ENCODE data around the gene ZNF827.

The ZNF827 gene

DNA sequence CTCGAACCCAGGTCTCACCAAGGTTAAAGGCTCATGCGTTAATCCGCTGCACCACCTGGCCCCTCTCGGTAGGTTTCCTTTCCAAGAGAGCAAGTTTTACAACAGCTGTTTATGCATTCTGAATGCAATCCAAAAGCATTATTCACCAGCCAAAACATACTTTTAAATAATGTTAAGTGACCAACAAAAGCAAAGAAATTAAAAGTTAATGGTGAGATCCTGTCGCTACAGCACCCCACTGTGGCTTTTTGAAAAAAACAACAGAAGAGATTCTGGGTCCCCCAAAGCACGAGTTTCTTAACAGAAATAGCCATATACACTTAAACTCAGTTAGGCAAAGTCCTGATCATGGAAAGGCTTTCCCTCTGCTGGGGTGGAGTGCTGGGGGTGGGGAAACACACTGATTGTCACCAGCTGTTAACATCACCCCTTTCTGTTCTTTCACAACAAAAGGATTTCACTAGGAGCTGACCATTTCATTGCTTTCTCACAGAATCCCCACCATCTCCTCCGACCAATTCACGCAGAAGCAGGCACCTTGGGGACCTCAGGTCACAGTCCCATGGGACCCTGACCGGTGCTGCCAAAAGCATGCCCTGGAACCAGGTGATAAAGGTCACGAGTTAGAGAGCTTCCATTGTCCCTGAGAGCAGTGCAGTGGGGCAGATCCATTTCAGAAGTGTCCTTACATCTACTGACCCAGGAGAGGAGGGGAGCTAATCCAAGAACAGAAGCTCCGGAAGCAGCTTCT is 51.2 kb downstream of the ZNF827 start:
- DNase-seq (ENCODE audit: extremely low spot score) = no peak
- ChIA-PET CTCF (interaction anchor here (1.1 to 3.4 kb wide), 17 partner anchors 8 to 114 kb away, joined by 3 to 15 read pairs (median 5); no protein-coding TSS in a partner anchor), POLR2A (interaction anchor here (0.6 kb wide), 1 partner anchor 31 kb away, joined by 4 read pairs; no protein-coding TSS in a partner anchor)
- TF ChIP-seq, protein P1, sequence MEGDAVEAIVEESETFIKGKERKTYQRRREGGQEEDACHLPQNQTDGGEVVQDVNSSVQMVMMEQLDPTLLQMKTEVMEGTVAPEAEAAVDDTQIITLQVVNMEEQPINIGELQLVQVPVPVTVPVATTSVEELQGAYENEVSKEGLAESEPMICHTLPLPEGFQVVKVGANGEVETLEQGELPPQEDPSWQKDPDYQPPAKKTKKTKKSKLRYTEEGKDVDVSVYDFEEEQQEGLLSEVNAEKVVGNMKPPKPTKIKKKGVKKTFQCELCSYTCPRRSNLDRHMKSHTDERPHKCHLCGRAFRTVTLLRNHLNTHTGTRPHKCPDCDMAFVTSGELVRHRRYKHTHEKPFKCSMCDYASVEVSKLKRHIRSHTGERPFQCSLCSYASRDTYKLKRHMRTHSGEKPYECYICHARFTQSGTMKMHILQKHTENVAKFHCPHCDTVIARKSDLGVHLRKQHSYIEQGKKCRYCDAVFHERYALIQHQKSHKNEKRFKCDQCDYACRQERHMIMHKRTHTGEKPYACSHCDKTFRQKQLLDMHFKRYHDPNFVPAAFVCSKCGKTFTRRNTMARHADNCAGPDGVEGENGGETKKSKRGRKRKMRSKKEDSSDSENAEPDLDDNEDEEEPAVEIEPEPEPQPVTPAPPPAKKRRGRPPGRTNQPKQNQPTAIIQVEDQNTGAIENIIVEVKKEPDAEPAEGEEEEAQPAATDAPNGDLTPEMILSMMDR (IDR thresholded peaks at IDR 0.05; ENCODE audit: control extremely low read depth, extremely low read depth, low read depth, missing control alignments) = no peak

DNA sequence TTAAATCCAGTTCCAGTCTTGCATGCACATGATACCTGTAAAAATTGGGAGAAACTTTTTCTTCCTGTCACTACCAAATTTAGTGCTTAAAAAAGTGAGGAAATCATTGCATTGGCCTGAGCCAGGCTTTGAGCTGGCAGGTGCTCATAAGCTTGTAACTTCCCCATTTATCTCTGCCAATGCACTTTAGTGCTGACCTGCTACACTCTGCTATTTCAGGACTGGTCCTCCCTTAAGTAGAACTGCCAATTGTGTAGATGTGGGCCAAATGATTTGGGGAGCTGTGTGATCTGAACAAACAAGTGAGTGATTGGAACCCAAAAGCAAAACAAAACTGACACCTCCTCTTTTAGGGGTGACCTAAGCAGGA is 51.8 kb downstream of the ZNF827 start:
- DNase-seq (ENCODE audit: extremely low spot score) = no peak
- TF ChIP-seq, protein P1 (IDR thresholded peaks at IDR 0.05; ENCODE audit: control extremely low read depth, extremely low read depth, low read depth, missing control alignments) = no peak
- ChIA-PET CTCF (interaction anchor here (1.1 to 3.4 kb wide), 7 partner anchors 8 to 114 kb away, joined by 3 to 15 read pairs (median 7); no protein-coding TSS in a partner anchor), POLR2A (interaction anchor here (0.6 kb wide), 1 partner anchor 31 kb away, joined by 4 read pairs; no protein-coding TSS in a partner anchor)

DNA sequence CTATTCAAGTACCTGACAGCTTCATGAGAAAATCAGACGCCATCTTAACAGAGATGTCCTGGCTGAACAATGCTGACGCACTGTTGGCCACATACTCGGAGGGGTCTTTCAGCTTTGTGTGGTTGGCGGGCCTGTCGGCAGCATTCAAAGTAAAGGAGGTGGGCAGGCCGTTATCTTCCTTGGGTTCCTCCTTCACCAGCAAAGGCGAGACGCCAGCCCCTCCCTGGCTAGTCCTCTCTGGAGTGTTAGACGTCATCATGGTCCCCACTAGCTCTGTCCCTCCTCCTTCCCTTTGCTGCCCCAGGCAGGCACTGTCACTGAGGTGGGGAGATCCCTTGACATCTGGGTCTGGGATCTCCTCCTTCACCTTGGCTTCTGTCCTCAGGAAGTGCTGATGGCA is 53.0 kb downstream of the ZNF827 start:
- CTCF ChIA-PET = interaction anchor here (1.0 to 3.4 kb wide), 2 partner anchors 11 to 34 kb away, joined by 3 to 15 read pairs; no protein-coding TSS in a partner anchor
- POLR2A ChIA-PET = no interaction called here
- TF ChIP-seq, protein P1 (IDR thresholded peaks at IDR 0.05; ENCODE audit: control extremely low read depth, extremely low read depth, low read depth, missing control alignments) = no peak
- DNase-seq (ENCODE audit: extremely low spot score) = no peak

DNA sequence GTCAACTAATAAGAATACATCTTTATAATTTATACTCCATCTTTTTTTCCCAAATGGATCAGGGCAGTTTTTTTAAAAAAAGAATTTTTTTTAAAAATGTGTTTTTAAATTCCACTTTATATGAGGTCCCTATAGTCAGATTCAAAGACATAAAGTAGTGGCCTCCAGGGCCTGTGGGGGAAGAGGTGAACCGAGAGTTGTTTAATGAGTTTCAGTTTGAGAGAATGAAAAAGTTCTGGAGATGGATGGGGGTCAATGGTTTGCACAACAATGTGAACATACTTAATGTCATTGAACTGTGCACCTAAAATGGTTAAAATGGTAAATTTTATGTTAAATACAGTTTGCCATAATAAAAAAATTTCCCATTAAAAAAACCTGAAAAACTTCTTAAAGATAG is 53.8 kb downstream of the ZNF827 start:
- CTCF ChIA-PET = interaction anchor here (0.7 to 2.9 kb wide), 3 partner anchors 15 to 41 kb away, joined by 3 to 14 read pairs (median 3); no protein-coding TSS in a partner anchor
- TF ChIP-seq, protein P1 (IDR thresholded peaks at IDR 0.05; ENCODE audit: control extremely low read depth, extremely low read depth, low read depth, missing control alignments) = no peak
- no peak for DNase-seq (ENCODE audit: extremely low spot score)
- POLR2A ChIA-PET = no interaction called here

DNA sequence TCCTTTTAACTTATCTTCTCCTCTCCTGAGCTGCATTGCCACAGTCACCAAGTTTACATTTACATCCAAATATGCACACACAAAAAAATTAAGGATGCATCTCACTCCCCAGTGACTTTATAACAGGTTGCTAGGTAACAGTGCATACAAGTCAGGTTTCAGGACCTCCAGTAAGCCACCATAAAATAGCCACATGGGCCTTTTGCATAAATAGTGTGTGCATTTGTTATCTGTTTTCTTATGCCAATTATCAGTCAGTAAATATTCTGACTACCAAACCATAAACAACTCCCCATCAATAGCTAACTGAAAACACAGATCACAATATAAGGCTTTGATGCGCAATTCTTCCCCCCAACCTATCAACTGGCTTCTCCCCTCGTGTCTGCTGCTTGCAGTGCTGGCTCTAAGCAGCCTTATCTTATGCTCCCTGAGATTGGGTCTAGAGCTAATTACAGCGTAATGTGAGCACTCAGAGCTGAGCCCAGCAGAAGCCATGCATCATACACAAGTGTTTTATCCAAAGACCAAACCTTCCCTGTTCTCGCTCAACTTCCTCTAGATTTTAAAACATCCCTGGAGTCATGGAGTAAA is 55.4 kb downstream of the ZNF827 start:
- DNase-seq (ENCODE audit: extremely low spot score) = no peak

DNA sequence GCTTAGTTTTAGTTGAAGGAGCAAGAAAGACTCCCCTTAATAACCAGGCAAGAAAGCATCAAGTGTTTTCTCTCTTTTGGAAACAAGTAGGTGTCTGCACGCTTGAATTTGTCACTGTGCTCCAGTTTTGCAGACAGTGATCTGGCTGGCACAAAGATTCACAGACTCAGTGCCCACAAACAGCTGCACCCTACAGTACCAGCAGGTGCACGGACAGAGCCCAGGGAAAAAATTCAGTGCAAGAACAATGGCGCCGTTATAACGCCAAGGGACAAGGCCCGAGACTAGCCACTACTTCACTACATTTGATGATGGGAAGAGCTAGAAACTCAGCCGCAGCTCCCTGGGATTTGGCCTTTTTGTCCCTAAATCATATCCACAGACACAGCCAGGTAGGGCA is 56.0 kb downstream of the ZNF827 start:
- POLR2A ChIA-PET = no interaction called here

More for the DNA sequence above, 55.4 kb downstream of the ZNF827 start:
- CTCF ChIA-PET = interaction anchor here (0.8 to 2.9 kb wide), 6 partner anchors 10 to 28 kb away, joined by 3 to 14 read pairs (median 3); no protein-coding TSS in a partner anchor
- POLR2A ChIA-PET = no interaction called here
- TF ChIP-seq, protein P1 (IDR thresholded peaks at IDR 0.05; ENCODE audit: control extremely low read depth, extremely low read depth, low read depth, missing control alignments) = no peak

More for the DNA sequence above, 56.0 kb downstream of the ZNF827 start:
- DNase-seq (ENCODE audit: extremely low spot score) = no peak
- TF ChIP-seq, protein P1 (IDR thresholded peaks at IDR 0.05; ENCODE audit: control extremely low read depth, extremely low read depth, low read depth, missing control alignments) = no peak
- CTCF ChIA-PET = interaction anchor here (0.8 to 2.9 kb wide), 7 partner anchors 8 to 28 kb away, joined by 3 to 14 read pairs (median 4); no protein-coding TSS in a partner anchor

Data from GM10248 (cell line).